Islet precursor cell (in vitro differentiated cells): ENCODE measurements around the gene C14orf119.
A peak's percentile ranks its signal among the peaks of the same experiment; 100 is the strongest.
"Not testable (repeated sequence)": the region's sequence is repeated elsewhere in the genome, so short reads cannot be mapped to it uniquely, and the experiment has no call there.

ENCODE experiments used
- DNase-seq: peaks from one replicate; pipeline ENCODE4 v3.0.0-alpha.2; 2018

Gene C14orf119

GRCh38 chr14:23091294-23092225 lies 3.7 kb upstream of the C14orf119 start:
- no peak for DNase-seq

GRCh38 chr14:23093104-23093503 lies 2.2 kb upstream of the C14orf119 start:
- DNase-seq: no peak

GRCh38 chr14:23093526-23093925 lies 1.8 kb upstream of the C14orf119 start:
- DNase-seq: no peak

GRCh38 chr14:23093991-23094665 lies 1.2 kb upstream of the C14orf119 start:
- no peak for DNase-seq

GRCh38 chr14:23094666-23095195 lies 574 bp upstream of the C14orf119 start, which contains the start of gene ACIN1:
Gene ACIN1 (minus strand): TSS chr14:23095136. CDS start chr14:23095112, 24 bp downstream.
- peak; percentile 94 for DNase-seq

- DNase-seq: no peak
These were observed 2.5 kb downstream of the C14orf119 start for GRCh38 chr14:23097786-23098185.

GRCh38 chr14:23099212-23099861 lies 4.0 kb downstream of the C14orf119 start:
- DNase-seq: no peak

- DNase-seq: no peak
These were observed 6.1 kb downstream of the C14orf119 start for GRCh38 chr14:23101213-23101970.

- DNase-seq: no peak
These were observed 6.8 kb downstream of the C14orf119 start for GRCh38 chr14:23101986-23102625.

- DNase-seq: no peak
These were observed 7.5 kb downstream of the C14orf119 start for GRCh38 chr14:23102801-23103200.

GRCh38 chr14:23103581-23103980 lies 8.3 kb downstream of the C14orf119 start:
- DNase-seq: no peak

- DNase-seq: no peak
These were observed 8.8 kb downstream of the C14orf119 start for GRCh38 chr14:23104070-23104590.

GRCh38 chr14:23104591-23105347 lies 9.5 kb downstream of the C14orf119 start, which contains the start of gene CIROP:
Gene CIROP (minus strand): TSS chr14:23104989. CDS start chr14:23104920, 69 bp downstream.
- DNase-seq: no peak

- no peak for DNase-seq
These were observed 10.1 kb downstream of the C14orf119 start for GRCh38 chr14:23105348-23105824.

GRCh38 chr14:23106747-23107045 lies 11.4 kb downstream of the C14orf119 start:
- no peak for DNase-seq

GRCh38 chr14:23107620-23108019 lies 12.3 kb downstream of the C14orf119 start:
- DNase-seq: not testable (repeated sequence)

- DNase-seq: not testable (repeated sequence)
These were observed 12.9 kb downstream of the C14orf119 start for GRCh38 chr14:23108169-23108568.

- no peak for DNase-seq
These were observed 14.5 kb downstream of the C14orf119 start for GRCh38 chr14:23109769-23110168.

GRCh38 chr14:23110579-23111365 lies 15.5 kb downstream of the C14orf119 start:
- no peak for DNase-seq
